IMR-90 (cell line): Measurements from ENCODE around the gene UBE2M.

Experiments used
- CEBPB ChIP-seq: IDR thresholded peaks from 2 replicates; pipeline ENCODE4 v1.6.1; 2012; ENCODE audit warnings: low read depth, low read length, improper control_type of control experiment
- CHD1 ChIP-seq: IDR thresholded peaks from 2 replicates; pipeline ENCODE4 v1.6.1; 2012; ENCODE audit warnings: low read depth, low read length, improper control_type of control experiment
- MAFK ChIP-seq: IDR thresholded peaks from 2 replicates; pipeline ENCODE4 v1.6.1; 2012; ENCODE audit warnings: low read depth, low read length, improper control_type of control experiment
- MAZ ChIP-seq: IDR thresholded peaks from 2 replicates; pipeline ENCODE4 v1.6.1; 2012; ENCODE audit warnings: low read depth, mild to moderate bottlenecking, low read length, improper control_type of control experiment, moderate library complexity, borderline replicate concordance
- RCOR1 ChIP-seq: IDR thresholded peaks from 2 replicates; pipeline ENCODE4 v1.6.1; 2012; ENCODE audit warnings: mild to moderate bottlenecking, low read length, improper control_type of control experiment; ENCODE audit not compliant: insufficient replicate concordance
- RFX5 ChIP-seq: IDR thresholded peaks from 2 replicates; pipeline ENCODE4 v1.8.0; 2012; ENCODE audit warnings: low read depth, mild to moderate bottlenecking, low read length, moderate library complexity
- SMC3 ChIP-seq: fragments of 150-350 bp; IDR thresholded peaks from 2 replicates; pipeline ENCODE4 v1.6.1; 2016; ENCODE audit warnings: low read depth, mild to moderate bottlenecking, antibody characterized with exemption, low read length, moderate library complexity
- TF ChIP-seq, protein P1 (sequence below): conservative IDR thresholded peaks from 2 replicates; pipeline ENCODE4 v1.5.1; 2012; ENCODE audit warnings: mild to moderate bottlenecking, low read depth, low read length, improper control_type of control experiment
- TF ChIP-seq, protein P2 (sequence below): fragments of 150-350 bp; IDR thresholded peaks from 2 replicates; pipeline ENCODE4 v1.6.1; 2017; ENCODE audit warnings: mild to moderate bottlenecking, antibody characterized with exemption, low read length, low read depth

DNA sequence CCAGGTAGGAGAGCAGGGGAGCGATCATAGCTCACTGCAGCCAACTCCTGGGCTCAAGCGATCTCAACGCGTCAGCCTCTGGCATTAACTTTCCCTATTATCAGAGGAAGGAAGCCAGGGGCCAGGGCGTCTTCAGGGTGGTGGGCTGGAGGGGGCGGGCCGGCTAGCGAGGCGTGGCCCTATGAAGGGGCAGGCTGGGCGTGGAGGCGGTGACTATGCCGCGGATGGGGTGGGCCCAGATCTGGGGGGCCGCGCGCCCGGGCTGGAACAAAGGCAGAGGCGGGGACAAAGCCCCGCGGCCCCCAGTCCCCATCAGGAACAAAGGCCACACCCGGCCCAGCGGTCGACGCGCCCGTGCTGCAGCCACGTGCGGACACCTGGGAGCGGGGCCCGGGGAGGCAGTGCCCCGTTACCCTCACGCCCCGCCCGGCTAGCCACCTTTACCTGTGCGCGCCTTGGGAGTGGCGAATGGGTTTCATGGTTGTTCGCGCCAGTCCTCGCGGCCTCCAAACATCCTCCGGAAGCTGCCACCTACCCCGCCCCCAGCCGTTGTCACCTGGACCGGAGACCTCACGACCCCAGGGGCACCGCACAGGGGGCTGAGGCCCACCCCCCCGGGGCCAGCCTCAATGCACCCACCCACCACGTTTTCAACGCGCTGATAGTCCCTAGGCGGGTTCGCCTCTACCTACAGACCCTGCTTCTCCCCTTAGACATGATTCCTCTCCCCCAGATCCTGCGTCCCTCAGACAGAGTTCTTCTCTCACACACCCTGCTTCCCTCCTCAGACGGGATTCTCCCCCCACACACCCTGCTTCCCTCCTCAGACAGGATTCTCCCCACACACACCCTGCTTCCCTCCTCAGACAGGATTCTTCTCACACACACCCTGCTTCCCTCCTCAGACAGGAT, 19.9 kb downstream of the UBE2M start:
- TF ChIP-seq, protein P1, sequence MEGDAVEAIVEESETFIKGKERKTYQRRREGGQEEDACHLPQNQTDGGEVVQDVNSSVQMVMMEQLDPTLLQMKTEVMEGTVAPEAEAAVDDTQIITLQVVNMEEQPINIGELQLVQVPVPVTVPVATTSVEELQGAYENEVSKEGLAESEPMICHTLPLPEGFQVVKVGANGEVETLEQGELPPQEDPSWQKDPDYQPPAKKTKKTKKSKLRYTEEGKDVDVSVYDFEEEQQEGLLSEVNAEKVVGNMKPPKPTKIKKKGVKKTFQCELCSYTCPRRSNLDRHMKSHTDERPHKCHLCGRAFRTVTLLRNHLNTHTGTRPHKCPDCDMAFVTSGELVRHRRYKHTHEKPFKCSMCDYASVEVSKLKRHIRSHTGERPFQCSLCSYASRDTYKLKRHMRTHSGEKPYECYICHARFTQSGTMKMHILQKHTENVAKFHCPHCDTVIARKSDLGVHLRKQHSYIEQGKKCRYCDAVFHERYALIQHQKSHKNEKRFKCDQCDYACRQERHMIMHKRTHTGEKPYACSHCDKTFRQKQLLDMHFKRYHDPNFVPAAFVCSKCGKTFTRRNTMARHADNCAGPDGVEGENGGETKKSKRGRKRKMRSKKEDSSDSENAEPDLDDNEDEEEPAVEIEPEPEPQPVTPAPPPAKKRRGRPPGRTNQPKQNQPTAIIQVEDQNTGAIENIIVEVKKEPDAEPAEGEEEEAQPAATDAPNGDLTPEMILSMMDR: no peak
- TF ChIP-seq RCOR1 (no peak), MAZ (no peak), CEBPB (no peak), MAFK (no peak), SMC3 (no peak), RFX5 (no peak), CHD1 (no peak)
- TF ChIP-seq, protein P2, sequence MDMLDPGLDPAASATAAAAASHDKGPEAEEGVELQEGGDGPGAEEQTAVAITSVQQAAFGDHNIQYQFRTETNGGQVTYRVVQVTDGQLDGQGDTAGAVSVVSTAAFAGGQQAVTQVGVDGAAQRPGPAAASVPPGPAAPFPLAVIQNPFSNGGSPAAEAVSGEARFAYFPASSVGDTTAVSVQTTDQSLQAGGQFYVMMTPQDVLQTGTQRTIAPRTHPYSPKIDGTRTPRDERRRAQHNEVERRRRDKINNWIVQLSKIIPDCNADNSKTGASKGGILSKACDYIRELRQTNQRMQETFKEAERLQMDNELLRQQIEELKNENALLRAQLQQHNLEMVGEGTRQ: no peak
